ENCODE measurements around the gene GPT2.

GPT2 gene

DNA sequence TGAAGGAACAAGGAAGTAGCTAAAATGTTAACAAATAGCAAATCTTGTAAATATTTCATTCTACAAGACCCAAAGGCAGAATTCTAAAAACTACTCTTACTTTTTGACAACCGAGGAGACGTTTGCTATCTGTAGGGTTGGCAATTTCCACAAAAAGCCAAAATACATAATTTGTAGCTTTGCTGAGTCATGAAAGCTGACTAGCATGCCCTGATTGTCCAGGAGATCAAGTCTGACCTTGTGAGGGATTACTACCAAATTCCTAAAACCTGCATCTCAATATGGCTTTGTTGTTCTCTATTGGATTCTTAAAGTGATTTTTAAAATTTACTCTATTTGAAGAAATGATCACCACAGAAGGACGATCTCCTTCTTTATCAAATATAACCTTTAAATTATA lies 78.5 kb downstream of the GPT2 start:
- TF ChIP-seq, protein P1, sequence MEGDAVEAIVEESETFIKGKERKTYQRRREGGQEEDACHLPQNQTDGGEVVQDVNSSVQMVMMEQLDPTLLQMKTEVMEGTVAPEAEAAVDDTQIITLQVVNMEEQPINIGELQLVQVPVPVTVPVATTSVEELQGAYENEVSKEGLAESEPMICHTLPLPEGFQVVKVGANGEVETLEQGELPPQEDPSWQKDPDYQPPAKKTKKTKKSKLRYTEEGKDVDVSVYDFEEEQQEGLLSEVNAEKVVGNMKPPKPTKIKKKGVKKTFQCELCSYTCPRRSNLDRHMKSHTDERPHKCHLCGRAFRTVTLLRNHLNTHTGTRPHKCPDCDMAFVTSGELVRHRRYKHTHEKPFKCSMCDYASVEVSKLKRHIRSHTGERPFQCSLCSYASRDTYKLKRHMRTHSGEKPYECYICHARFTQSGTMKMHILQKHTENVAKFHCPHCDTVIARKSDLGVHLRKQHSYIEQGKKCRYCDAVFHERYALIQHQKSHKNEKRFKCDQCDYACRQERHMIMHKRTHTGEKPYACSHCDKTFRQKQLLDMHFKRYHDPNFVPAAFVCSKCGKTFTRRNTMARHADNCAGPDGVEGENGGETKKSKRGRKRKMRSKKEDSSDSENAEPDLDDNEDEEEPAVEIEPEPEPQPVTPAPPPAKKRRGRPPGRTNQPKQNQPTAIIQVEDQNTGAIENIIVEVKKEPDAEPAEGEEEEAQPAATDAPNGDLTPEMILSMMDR (IDR thresholded peaks at IDR 0.05; ENCODE audit: extremely low read depth, missing control alignments) = no peak
- no peak for DNase-seq (ENCODE audit: low spot score)

DNA sequence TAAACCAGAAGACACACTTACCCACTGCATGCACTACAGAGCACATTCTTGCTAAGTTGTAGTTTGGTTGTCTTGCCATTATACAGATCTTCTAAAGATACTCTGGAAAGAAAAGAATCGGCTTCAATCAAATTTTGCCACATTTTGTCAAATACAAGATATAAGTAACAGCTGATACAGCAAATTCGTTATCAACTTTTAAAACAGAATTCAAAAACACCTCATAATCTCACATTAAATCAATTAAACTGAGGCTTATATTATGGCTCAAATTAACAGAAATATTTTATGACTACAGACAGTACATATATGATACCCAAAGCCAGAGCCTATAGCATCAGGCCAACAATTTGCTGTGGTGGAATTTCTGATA lies 83.9 kb downstream of the GPT2 start:
- TF ChIP-seq, protein P1 (IDR thresholded peaks at IDR 0.05; ENCODE audit: extremely low read depth, missing control alignments) = no peak
- DNase-seq (ENCODE audit: low spot score) = no peak

DNA sequence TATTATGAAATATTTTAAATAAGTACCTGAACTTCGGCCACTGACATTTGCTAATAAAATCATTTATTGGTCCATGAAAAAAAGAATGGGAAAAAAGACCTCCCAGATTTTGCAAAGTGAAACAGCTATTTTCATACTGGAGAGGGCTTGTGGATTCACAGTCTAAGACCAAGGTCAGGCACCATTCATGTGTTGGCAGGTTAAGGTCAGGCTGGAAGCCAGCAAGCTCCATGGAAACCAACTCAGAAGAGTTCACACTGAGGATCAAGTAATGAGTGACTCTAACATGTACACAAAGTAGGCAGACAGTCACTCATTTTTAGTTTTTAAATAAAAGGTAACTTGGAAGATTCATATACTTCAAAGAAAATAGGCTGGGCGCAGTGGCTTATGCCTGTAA lies 85.9 kb downstream of the GPT2 start:
- TF ChIP-seq, protein P1 (IDR thresholded peaks at IDR 0.05; ENCODE audit: extremely low read depth, missing control alignments) = no peak
- no peak for DNase-seq (ENCODE audit: low spot score)

DNA sequence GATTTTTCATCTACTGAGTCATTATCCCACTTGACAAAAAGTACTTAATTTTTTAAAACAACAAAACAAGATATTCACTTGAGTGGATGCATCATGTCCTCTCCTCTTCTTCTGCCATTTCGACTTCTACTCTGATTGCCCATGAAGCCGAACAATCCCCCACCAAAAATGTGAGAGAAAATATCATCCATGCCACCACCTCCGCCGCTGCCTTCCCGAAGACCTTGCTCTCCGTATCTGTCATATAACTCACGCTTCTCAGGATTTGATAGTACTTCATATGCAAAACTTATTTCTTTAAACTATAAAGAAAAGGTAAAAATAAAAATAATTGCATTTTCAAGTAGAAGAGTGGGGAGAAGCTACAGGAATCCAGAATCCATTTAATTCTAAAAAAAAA lies 87.1 kb downstream of the GPT2 start:
- DNase-seq (ENCODE audit: low spot score) = no peak
- TF ChIP-seq, protein P1 (IDR thresholded peaks at IDR 0.05; ENCODE audit: extremely low read depth, missing control alignments) = no peak

DNA sequence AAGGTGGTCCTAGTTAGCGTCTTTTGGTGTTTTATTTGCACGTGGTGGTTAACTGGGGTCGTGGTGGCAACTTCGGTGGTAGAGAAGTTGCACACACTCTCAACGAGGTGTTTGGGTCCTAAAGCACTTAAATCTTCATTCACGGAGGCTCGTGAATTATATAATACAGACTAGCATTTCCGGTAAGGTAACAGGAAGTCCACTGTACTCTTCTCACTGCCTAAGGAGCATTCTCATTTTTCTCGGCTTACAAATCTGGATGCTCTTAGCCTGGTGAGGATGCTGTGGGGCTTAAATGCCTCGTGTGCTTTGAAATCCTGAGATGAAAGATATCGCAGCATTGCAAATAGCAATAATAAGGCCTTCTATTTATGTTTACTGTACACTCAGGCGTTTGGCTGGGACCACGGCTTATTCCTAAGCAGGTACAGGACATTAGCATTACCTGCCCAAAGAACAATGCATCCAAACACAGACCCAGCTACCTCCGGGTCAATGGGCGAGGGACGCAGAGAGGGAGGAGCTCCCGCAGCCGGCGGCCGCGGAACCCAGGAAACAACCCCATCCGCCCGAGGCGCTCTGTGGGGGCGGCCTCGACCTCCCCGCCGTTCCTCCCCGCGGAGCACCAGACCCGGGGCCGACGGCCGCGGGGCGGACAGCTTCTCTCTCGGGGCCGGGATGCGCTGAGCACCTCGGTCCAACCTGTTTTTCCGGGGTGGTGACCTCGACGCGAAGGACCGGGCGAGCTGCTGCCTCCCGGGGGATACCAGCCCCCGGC lies 88.5 kb downstream of the GPT2 start:
- DNase-seq (ENCODE audit: low spot score) = peak; percentile 74
- TF ChIP-seq, protein P1 (IDR thresholded peaks at IDR 0.05; ENCODE audit: extremely low read depth, missing control alignments) = no peak

DNA sequence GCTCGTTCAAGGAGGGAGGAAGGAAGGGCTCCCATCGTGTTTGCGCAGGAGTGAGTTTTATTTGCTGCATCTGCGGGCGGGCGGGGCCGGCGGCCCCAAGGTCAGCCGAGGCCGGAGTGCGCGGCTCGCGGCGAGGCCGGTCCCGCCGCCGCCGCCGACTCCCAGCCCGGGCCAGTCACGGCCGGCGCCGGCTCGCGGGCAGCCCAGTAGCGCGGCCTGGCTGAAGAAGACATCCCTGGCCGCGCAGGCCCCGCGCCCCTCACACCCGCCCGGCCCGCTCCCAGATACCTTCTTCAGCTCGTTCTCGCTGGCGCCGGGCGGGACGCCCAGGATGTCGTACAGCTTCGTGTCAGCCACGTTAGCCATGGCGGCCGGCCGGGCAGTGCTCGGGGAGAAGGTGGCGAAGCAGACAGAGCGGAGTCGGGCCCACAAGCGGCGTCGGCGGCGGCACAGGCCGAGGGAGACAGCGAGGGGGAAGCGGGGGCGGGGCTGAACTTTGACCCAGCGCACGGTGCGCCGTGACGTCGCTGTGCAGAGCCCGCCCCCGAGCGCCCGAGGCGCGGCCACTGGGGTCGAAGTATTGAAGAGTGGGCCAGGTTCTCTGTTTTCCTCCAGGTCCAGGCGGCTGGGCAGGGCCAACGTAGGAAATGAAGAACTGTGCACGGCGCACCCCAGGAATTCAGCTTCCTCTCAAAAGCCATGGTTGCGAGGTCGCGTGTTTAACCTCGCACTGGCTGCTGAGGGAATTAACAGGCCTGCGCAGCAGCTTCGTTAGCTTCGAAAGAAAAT lies 89.2 kb downstream of the GPT2 start, which contains the start of gene DNAJA2:
Gene DNAJA2, minus strand, starts transcription at position 468 of the 789 bp plus-strand sequence. Its CDS starts 102 bp downstream, at position 366.
- peak; percentile 97 for DNase-seq (ENCODE audit: low spot score)
- TF ChIP-seq, protein P1 (IDR thresholded peaks at IDR 0.05; ENCODE audit: extremely low read depth, missing control alignments) = no peak

DNA sequence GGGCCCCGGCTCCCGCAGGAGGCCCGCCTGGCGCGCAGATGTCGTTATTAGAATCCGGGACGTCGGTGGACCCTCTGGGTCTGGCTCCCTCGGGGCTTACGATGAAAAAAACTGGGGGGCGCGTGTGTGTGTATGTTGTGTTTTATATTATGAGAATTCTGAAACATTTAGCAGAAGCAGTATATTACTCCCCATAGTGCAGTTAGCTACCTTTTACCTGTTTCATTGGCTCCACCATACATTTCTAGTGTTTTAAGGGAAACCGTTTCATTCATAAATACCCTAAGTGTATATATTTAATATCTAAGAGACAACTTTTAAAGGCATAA lies 89.8 kb downstream of the GPT2 start:
- no peak for DNase-seq (ENCODE audit: low spot score)
- TF ChIP-seq, protein P1 (IDR thresholded peaks at IDR 0.05; ENCODE audit: extremely low read depth, missing control alignments) = no peak

All from GM20000 (cell line).